Keratinocyte (primary cell): Measurements from ENCODE around the gene FBXW7. TPM values are rescaled to one million over a fixed set of nuclear protein-coding genes. Genes with fewer than 3 reads are reported as not detected.

Source experiments
- DNase-seq: peaks from one replicate; pipeline ENCODE4 v3.0.0-alpha.2; 2011; ENCODE audit warnings: low read depth, missing footprints, low spot score
- FAIRE-seq: peaks from 2 replicates; lab custom pipeline; 2011; peaks lifted over from hg19 to GRCh38; lab: Jason Lieb, UNC
- H2AFZ ChIP-seq: 2 replicates; pipeline ENCODE4 v1.6.0; 2012; ENCODE audit warnings: low read length, control low read depth, inconsistent platforms; ENCODE audit not compliant: control insufficient read depth
- H3K27ac ChIP-seq: 2 replicates; pipeline ENCODE4 v1.5.1; 2011; ENCODE audit warnings: low read length; ENCODE audit not compliant: control insufficient read depth, insufficient read depth
- H3K27me3 ChIP-seq: 3 replicates; pipeline ENCODE4 v1.6.0; 2011; ENCODE audit warnings: low read length; ENCODE audit not compliant: control insufficient read depth, insufficient read depth; ENCODE audit errors: extremely low read depth
- H3K36me3 ChIP-seq, 2 experiments: 2 replicates in 1 of 2; 3 replicates in 1 of 2; pipeline ENCODE4 v1.5.1; 2011; ENCODE audit warnings: low read length in 2 of 2, mild to moderate bottlenecking in 1 of 2; ENCODE audit not compliant: control insufficient read depth in 2 of 2, insufficient read depth in 2 of 2; ENCODE audit errors: extremely low read depth in 1 of 2
- H3K4me1 ChIP-seq: 3 replicates; pipeline ENCODE4 v1.5.1; 2011; ENCODE audit warnings: low read length; ENCODE audit not compliant: control insufficient read depth, insufficient read depth; ENCODE audit errors: extremely low read depth
- H3K4me2 ChIP-seq: 3 replicates; pipeline ENCODE4 v1.6.0; 2011; ENCODE audit warnings: low read depth, low read length; ENCODE audit not compliant: control insufficient read depth, insufficient read depth; ENCODE audit errors: extremely low read depth
- H3K4me3 ChIP-seq, 3 experiments: fragments of 200-600 bp in 1 of 3; sonication (generic) in 1 of 3; 2 replicates in 2 of 3; 3 replicates in 1 of 3; pipeline ENCODE4 v1.5.1; 2011 to 2016; ENCODE audit warnings: low read length in 3 of 3, mild to moderate bottlenecking in 3 of 3, control low read depth in 2 of 3, inconsistent platforms in 1 of 3, low read depth in 1 of 3, mixed read lengths in 1 of 3, mixed run types in 1 of 3, moderate library complexity in 1 of 3; ENCODE audit not compliant: control insufficient read depth in 2 of 3, insufficient read depth in 2 of 3; ENCODE audit errors: extremely low read depth in 1 of 3
- H3K79me2 ChIP-seq: 2 replicates; pipeline ENCODE4 v1.6.0; 2012; ENCODE audit warnings: low read length; ENCODE audit not compliant: control insufficient read depth, insufficient read depth
- H3K9ac ChIP-seq: 3 replicates; pipeline ENCODE4 v1.6.0; 2011; ENCODE audit warnings: low read length; ENCODE audit not compliant: control insufficient read depth, insufficient read depth; ENCODE audit errors: extremely low read depth
- H3K9me1 ChIP-seq: 3 replicates; pipeline ENCODE4 v1.6.0; 2011; ENCODE audit warnings: low read length; ENCODE audit not compliant: control insufficient read depth, insufficient read depth; ENCODE audit errors: extremely low read depth
- H3K9me3 ChIP-seq: 2 replicates; pipeline ENCODE4 v1.5.1; 2012; ENCODE audit warnings: low read depth, low read length; ENCODE audit not compliant: control insufficient read depth
- H4K20me1 ChIP-seq: 3 replicates; pipeline ENCODE4 v1.6.0; 2011; ENCODE audit warnings: low read length; ENCODE audit not compliant: control insufficient read depth, insufficient read depth; ENCODE audit errors: extremely low read depth
- CTCF ChIP-seq, 3 experiments: IDR thresholded peaks in 1 of 3; conservative IDR thresholded peaks in 1 of 3; optimal IDR thresholded peaks in 1 of 3; 2 replicates in 2 of 3; 3 replicates in 1 of 3; pipeline versions ENCODE3 to v1.5.1; 2011; ENCODE audit warnings: low read length in 3 of 3, mild to moderate bottlenecking in 3 of 3, moderate library complexity in 2 of 3, control low read depth in 1 of 3, inconsistent platforms in 1 of 3; ENCODE audit not compliant: insufficient read depth in 2 of 3; ENCODE audit errors: extremely low read depth in 1 of 3
- EZH2 ChIP-seq: IDR thresholded peaks from one replicate; pipeline ENCODE4 v1.6.1; 2012; ENCODE audit warnings: inconsistent platforms, mild to moderate bottlenecking, low read length, moderate library complexity
- dilution Hi-C: fragments of 300-500 bp; cut with MboI; formaldehyde crosslinking; loops from one replicate; pipeline ENCODE4 v1.7.0; 2020; ENCODE audit warnings: low sequenced_read_pairs; ENCODE audit not compliant: extremely low pct_ligation_motif_present
- polyA plus RNA-seq, 5 experiments: library from polyadenylated mRNA; depleted of rRNA in 3 of 5; stranded (reverse) in 3 of 5; stranded (forward) in 1 of 5; unstranded in 1 of 5; fragments of >200 nt; gene quantifications; 1 replicate in 1 of 5; 2 replicates in 3 of 5; 3 replicates in 1 of 5; pipeline versions ENCODE4 v1.2.1 to v1.2.3, GENCODE V29; 2011 to 2012; ENCODE audit warnings: missing spikeins in 2 of 5, low read depth in 1 of 5, low replicate concordance in 1 of 5

The FBXW7 gene
- polyA plus RNA-seq, 1 donor (not counting 4 experiments of a cell fraction or from before 2014, with no cell fraction given) = 39.6 TPM

GRCh38 chr4:152356428-152357034 is 179.4 kb downstream of the FBXW7 start:
- Histone ChIP-seq H3K9me1 (no peaks in the 10 kb centered on the region), H3K36me3 (no peaks in the 10 kb centered on the region), H3K4me3 (no peak overlapping the region), H3K4me1 (peaks cover 23% of the 10 kb centered on the region), H2AFZ (no peak overlapping the region), H3K27ac (peak overlapping the region; percentile 50), H3K9me3 (no peaks in the 10 kb centered on the region), H4K20me1 (no peaks in the 10 kb centered on the region), H3K27me3 (no peaks in the 10 kb centered on the region), H3K79me2 (peaks cover 13% of the 10 kb centered on the region), H3K4me2 (peak overlapping the region; percentile 29), H3K9ac (no peak overlapping the region)
- DNase-seq (no peak), FAIRE-seq (peak; percentile 36)
- dilution Hi-C loops = no loop called here
- TF ChIP-seq CTCF (optimal IDR thresholded peaks at IDR 0.05 in 1 of 3, IDR thresholded peaks at IDR 0.05 in 1 of 3, conservative IDR thresholded peaks at IDR 0.05 in 1 of 3; ENCODE audit: extremely low read depth in 1 of 3, insufficient read depth in 2 of 3, low read length in 3 of 3) (no peak), EZH2 (no peak)

GRCh38 chr4:152352622-152353116 is 183.2 kb downstream of the FBXW7 start:
- peak overlapping the region; percentile 74 for H3K9ac ChIP-seq
- H3K27ac ChIP-seq = peak overlapping the region; percentile 71
- no peaks in the 10 kb centered on the region for H3K9me1 ChIP-seq
- H3K4me3 ChIP-seq = peak overlapping the region; percentile 66 to 73 (median 72)
- no peaks in the 10 kb centered on the region for H3K9me3 ChIP-seq
- no peak overlapping the region for H2AFZ ChIP-seq
- TF ChIP-seq CTCF (optimal IDR thresholded peaks at IDR 0.05 in 1 of 3, IDR thresholded peaks at IDR 0.05 in 1 of 3, conservative IDR thresholded peaks at IDR 0.05 in 1 of 3; ENCODE audit: extremely low read depth in 1 of 3, insufficient read depth in 2 of 3, low read length in 3 of 3) (peak in 1 of 3 experiments; percentile 6), EZH2 (no peak)
- dilution Hi-C loops = no loop called here
- FAIRE-seq = peak; percentile 100
- peak; percentile 49 for DNase-seq
- peak overlapping the region; percentile 92 for H3K4me2 ChIP-seq
- H3K27me3 ChIP-seq = no peaks in the 10 kb centered on the region
- no peaks in the 10 kb centered on the region for H3K36me3 ChIP-seq
- peaks cover 26% of the 10 kb centered on the region for H3K4me1 ChIP-seq
- peaks cover 52% of the 10 kb centered on the region for H3K79me2 ChIP-seq
- no peaks in the 10 kb centered on the region for H4K20me1 ChIP-seq
